22Rv1 (cell line): Measurements from ENCODE around the gene DLEC1.
"Not testable (repeated sequence)": the region's sequence is repeated elsewhere in the genome, so short reads cannot be mapped to it uniquely, and the experiment has no call there.

Source experiments
- H3K27ac ChIP-seq: fragments of 450-650 bp; 2 replicates; pipeline ENCODE4 v1.5.1; 2017
- CTCF ChIP-seq: fragments of 450-650 bp; IDR thresholded peaks from 2 replicates; pipeline ENCODE4 v1.5.1; 2017; ENCODE audit warnings: mild to moderate bottlenecking
- ZFX ChIP-seq: fragments of 450-650 bp; IDR thresholded peaks from 2 replicates; pipeline ENCODE4 v1.6.1; 2017; ENCODE audit warnings: antibody characterized with exemption, borderline replicate concordance

Gene DLEC1

DNA sequence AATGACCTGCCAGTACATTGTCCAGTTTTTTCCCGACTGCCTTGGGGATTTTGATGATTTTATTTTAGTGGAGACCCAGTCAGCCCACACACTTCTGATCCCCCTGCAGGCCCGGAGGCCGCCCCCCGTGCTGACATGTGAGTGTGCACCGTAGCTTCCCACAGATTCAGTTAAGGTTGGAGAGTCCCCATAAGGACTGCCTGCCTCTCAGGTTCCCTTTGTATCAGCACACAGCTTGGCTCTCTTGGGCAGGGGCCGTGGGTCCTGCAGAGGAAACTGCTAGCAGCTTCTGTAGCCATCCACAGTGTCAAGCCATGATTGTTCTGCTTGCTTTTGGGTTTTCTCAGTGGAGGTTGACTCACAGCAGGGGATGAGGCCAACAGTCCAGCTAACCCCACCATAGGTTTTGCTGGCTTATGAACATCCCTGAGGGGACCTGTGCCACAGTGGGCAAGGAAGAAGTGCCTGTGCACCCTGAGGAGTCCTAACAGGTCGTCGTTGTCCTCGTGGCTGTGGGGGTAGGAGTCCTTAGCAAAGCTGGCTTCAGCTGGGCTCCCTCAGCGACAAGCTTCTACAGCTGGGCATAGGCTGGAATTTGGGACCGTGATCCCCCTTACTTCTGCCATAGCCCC, 46.4 kb downstream of the DLEC1 start:
- TF ChIP-seq CTCF: no peak
- no peak for TF ChIP-seq ZFX
- H3K27ac ChIP-seq: no peak overlapping the region

- H3K27ac ChIP-seq: no peak overlapping the region
- no peak for TF ChIP-seq ZFX
Measured at GRCh38 chr3:38085943-38086324, 46.9 kb downstream of the DLEC1 start.

DNA sequence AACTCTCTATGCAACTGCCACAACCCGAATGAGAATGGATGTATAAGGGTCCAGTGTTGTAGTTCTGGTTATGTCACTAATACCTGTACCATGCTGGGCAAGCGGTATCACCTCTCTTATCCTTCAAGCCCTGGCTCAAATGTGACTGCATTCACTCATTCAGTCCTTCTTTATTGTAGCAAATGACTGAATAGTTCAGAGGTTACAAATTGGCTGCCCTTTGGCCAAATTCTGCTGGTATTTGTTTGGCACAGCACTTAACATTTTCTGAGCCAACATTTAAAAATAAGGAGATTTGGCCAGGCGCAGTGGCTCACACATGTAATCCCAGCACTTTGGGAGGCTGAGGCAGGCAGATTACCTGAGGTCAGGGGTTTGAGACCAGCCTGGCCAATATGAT, 47.5 kb downstream of the DLEC1 start:
- TF ChIP-seq CTCF (no peak), ZFX (no peak)
- H3K27ac ChIP-seq: no peak overlapping the region

DNA sequence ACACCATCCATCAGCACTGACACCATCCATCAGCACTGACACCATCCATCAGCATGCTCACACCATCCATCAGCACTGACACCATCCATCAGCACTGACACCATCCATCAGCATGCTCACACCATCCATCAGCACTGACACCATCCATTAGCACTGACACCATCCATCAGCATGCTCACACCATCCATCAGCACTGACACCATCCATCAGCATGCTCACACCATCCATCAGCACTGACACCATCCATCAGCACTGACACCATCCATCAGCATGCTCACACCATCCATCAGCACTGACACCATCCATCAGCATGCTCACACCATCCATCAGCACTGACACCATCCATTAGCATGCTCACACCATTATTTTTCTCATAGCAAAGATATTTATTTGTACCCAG, 48.3 kb downstream of the DLEC1 start:
- not testable (repeated sequence) for H3K27ac ChIP-seq

DNA sequence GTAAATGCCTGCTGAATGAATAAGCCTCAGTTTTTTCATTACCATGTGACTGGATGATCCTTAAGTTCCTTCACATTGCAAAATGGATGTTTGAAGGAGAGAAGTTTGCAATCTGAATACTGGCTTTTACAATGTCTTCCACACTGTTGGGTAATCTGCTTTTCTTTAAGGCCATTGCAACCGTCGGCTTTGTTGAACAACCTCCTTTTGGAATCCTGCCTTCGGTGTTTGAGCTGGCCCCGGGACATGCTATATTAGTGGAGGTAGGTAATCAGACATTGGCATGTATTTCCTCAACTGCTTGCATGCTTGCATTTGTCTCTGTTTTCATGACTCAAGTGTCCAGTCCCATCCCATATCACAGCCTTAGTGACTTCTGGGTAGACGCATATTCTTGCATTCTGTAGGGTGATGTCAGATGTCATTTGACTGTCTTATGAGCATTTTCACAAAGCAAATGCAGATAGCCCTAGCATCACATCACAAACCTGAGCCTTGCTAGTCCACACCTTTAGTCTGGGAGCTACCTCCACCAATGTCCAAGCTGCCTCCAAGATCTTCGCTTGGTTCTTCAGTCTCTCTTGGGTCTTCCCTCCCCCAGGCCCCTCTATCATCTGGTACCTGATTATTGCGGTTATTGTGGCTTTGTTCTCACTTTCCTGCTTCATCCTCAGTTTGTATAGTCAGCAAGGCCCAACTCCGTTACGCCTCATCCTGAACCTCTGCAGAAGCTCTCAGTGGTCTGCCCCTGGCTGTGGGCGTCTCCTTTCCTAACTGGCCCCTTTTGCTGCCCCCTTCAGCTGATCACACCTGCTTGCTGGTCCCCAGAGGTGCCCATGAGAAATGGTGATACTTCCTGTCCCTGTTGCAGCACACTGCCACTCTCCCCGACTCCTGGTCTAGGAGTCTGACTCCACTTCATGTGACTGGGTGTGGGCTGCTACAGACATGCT, 49.4 kb downstream of the DLEC1 start:
- TF ChIP-seq CTCF (no peak), ZFX (no peak)
- no peak overlapping the region for H3K27ac ChIP-seq

DNA sequence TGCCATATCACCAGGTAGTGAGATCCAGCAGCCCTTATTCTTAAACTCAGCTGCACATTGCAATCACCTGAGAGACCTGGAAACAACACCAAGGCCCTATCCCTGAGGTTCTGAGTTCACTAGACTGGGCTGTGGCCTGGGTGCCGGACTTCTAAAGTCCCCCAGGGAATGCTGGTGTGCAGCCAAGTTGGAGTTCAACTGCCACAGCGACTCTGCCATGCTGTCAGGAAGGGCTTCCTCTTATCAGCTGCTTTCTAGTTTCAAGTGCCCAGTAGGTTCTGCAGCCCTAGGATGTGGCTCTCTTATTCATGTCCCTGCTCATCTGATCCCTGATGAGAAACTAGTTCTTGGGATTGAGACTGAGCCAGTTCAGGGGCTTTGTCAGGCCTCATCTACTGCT, 50.2 kb downstream of the DLEC1 start:
- H3K27ac ChIP-seq: no peak overlapping the region
- TF ChIP-seq CTCF: no peak
- TF ChIP-seq ZFX: no peak

DNA sequence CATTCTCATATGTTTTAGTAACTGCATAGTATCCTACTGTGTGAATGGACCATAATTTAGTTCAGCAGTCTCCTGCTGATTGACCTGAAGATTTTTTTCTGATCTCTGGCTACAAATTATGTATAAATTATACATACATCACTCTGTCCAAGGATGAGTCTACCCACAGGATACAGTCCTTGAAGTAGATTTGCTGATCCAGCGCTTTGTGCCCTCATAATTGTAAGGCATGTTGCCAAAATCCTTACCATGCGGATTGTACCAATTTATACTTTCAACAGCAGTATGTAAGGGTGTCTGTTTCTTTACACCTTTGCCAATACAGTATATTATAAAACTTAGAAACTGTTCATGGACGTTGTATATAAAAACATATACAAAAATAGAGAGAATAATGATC, 51.4 kb downstream of the DLEC1 start:
- TF ChIP-seq CTCF (no peak), ZFX (no peak)
- no peak overlapping the region for H3K27ac ChIP-seq

DNA sequence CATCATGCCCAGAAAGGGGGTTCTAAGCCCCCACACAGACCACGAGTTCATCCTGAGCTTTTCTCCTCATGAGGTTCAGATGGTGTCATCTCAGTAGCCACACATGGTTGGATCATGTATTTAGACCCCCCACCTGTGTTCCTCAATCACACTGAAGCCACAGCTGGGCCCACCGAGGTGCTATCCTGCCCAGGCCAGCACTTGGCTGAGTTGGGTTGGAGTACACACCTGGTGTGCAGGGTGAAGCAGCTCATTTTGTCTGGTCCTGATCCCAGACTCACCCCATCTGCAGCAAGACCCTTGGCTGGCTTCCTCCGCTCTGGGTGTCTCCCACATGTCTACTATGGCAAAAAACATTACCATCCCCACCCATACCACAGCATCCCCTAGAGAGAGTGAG, 56.0 kb downstream of the DLEC1 start:
- no peak overlapping the region for H3K27ac ChIP-seq
- TF ChIP-seq CTCF: no peak
- TF ChIP-seq ZFX: no peak
